HL-60 (cell line): ENCODE measurements around the gene SEPTIN12.

Experiments used
- DNase-seq, 2 experiments: peaks; one replicate each; pipeline ENCODE4 v3.0.0-alpha.2; 2010 to 2020; ENCODE audit warnings: low read depth in 1 of 2, low spot score in 1 of 2
- H3K27ac ChIP-seq: fragments of 250-450 bp; sonication (Bioruptor Pico); replicated peaks from 2 replicates; pipeline ENCODE4 v1.5.1; 2020; ENCODE audit warnings: mild to moderate bottlenecking, moderate library complexity
- H3K27me3 ChIP-seq: fragments of 250-450 bp; sonication (Bioruptor Pico); 2 replicates; pipeline ENCODE4 v1.5.1; 2021; ENCODE audit warnings: mild to moderate bottlenecking, moderate library complexity; ENCODE audit not compliant: insufficient read depth, poor library complexity, severe bottlenecking
- H3K4me3 ChIP-seq: replicated peaks from 2 replicates; pipeline ENCODE4 v1.5.1; 2011; ENCODE audit warnings: mild to moderate bottlenecking, control low read depth, low read length; ENCODE audit not compliant: insufficient read depth
- CTCF ChIP-seq: IDR thresholded peaks from one replicate; pipeline ENCODE4 v1.5.1; 2011; ENCODE audit warnings: low read length, control low read depth, inconsistent platforms; ENCODE audit not compliant: insufficient read depth
- GABPA ChIP-seq: IDR thresholded peaks from 2 replicates; pipeline ENCODE4 v1.6.1; 2012; ENCODE audit warnings: low read depth
- POLR2AphosphoS5 ChIP-seq: IDR thresholded peaks from 2 replicates; pipeline ENCODE4 v1.6.1; 2012; ENCODE audit warnings: low read depth
- REST ChIP-seq: IDR thresholded peaks from 2 replicates; pipeline ENCODE4 v1.6.1; 2012; ENCODE audit warnings: low read depth; ENCODE audit not compliant: insufficient replicate concordance
- SPI1 ChIP-seq: IDR thresholded peaks from 2 replicates; pipeline ENCODE4 v1.6.1; 2012; ENCODE audit warnings: low read depth, mild to moderate bottlenecking, borderline replicate concordance
- long read RNA-seq: library from polyadenylated mRNA; unstranded; transcript quantifications from one replicate; pipeline ENCODE4 v2.0.0, GENCODE V29; 2020

SEPTIN12 gene
- long read RNA-seq: 0 reads

- no peak for TF ChIP-seq POLR2AphosphoS5
- TF ChIP-seq SPI1: no peak
- no peak for TF ChIP-seq GABPA
- no peak within 1 kb of the TSS for H3K27ac ChIP-seq
- no peak within 1 kb of the TSS for H3K4me3 ChIP-seq
- DNase-seq: no peak
- H3K27me3 ChIP-seq: no peaks in the 10 kb centered on the region
Observed at GRCh38 chr16:4787627-4788482, at the start of gene SEPTIN12. SEPTIN12 (minus strand) TSS chr16:4788345; CDS start chr16:4787645, 700 bp downstream.

- Histone ChIP-seq H3K27me3 (no peaks in the 10 kb centered on the region), H3K4me3 (no peak overlapping the region), H3K27ac (no peak overlapping the region)
- no peak for DNase-seq
- TF ChIP-seq GABPA: no peak
- TF ChIP-seq SPI1: no peak
- no peak for TF ChIP-seq CTCF
- no peak for TF ChIP-seq REST
- no peak for TF ChIP-seq POLR2AphosphoS5
Observed at GRCh38 chr16:4836727-4837126, 48.6 kb upstream of the SEPTIN12 start.

- Histone ChIP-seq H3K4me3 (no peak overlapping the region), H3K27ac (no peak overlapping the region), H3K27me3 (no peaks in the 10 kb centered on the region)
- DNase-seq: no peak
- TF ChIP-seq CTCF (no peak), REST (no peak), POLR2AphosphoS5 (no peak), GABPA (no peak), SPI1 (no peak)
Observed at GRCh38 chr16:4833584-4833983, 45.4 kb upstream of the SEPTIN12 start.

- Histone ChIP-seq H3K27me3 (no peaks in the 10 kb centered on the region), H3K4me3 (no peak overlapping the region), H3K27ac (no peak overlapping the region)
- DNase-seq: no peak
- no peak for TF ChIP-seq REST
- TF ChIP-seq POLR2AphosphoS5: no peak
- TF ChIP-seq CTCF: no peak
- no peak for TF ChIP-seq GABPA
- TF ChIP-seq SPI1: no peak
Observed at GRCh38 chr16:4832698-4833343, 44.7 kb upstream of the SEPTIN12 start.
